ENCODE measurements around the gene RNF39.
"Not testable (repeated sequence)": the region's sequence is repeated elsewhere in the genome, so short reads cannot be mapped to it uniquely, and the experiment has no call there.

RNF39 gene

DNA sequence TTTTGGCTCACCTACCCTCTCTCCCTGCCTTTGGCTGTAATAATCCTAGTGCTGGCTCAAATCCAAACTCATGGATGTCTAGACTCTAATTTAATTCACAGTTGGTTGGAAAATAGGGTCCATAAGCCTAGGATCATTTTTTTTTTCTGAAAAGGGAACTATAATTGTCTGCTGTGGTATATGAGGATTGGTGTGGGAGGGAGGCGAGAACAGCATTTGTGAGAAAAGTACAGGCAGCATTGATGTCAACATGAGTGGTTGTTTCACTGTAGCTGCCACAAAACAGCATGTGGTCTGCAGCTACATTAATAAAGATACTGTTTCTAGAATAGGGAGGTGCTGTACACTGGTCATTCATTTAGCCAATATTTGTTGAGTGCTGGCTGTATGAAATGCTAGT, 33.1 kb downstream of the RNF39 start:
- no peak for DNase-seq (ENCODE audit: low read depth)

DNA sequence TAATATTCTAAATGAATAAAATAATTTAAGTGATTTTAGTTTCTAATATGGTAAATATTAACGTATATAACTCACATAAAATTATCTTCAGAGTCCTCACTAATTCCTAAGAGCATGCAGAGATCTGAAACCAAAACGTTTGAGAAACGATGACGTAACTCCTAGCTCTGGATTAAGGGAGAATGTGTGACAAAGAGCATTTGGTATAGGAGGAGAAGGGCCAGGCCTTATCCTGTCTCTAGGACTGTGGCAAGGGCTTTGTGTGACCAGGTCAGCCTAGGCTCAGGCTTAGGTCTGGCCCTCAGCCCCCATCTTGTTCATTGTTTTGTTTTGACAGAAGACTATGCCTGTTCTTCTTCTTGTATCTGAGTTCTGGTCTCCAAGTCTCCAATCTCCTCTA, 33.7 kb downstream of the RNF39 start:
- TF ChIP-seq CTCF (IDR thresholded peaks at IDR 0.05; ENCODE audit: insufficient read depth, low read depth, low read length, missing control alignments), result no peak
- DNase-seq (ENCODE audit: low read depth), result no peak
- no peak overlapping the region for H3K4me3 ChIP-seq (ENCODE audit: low read length)

More for the DNA sequence above, 33.1 kb downstream of the RNF39 start:
- no peak for TF ChIP-seq CTCF (IDR thresholded peaks at IDR 0.05; ENCODE audit: insufficient read depth, low read depth, low read length, missing control alignments)
- no peak overlapping the region for H3K4me3 ChIP-seq (ENCODE audit: low read length)

DNA sequence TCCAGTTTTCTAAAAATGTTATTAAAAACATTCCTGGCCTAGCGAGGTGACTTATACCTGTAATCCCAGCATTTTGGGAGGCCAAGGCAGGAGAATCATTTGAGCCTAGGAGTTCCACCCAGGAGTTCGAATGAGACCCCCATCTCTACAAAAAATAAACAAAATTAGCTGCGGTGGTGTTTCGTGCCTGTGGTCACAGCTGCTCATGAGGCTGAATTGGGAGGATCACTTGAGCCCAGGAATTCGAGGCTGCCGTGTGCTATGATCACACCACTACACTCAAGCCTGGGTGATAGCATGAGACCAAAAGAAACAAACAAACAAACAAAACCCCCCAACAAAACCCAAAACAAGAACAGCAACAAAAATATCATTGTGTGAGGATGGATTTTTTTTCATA, 34.3 kb downstream of the RNF39 start:
- DNase-seq (ENCODE audit: low read depth), result no peak
- no peak overlapping the region for H3K4me3 ChIP-seq (ENCODE audit: low read length)

GRCh38 chr6:30037182-30037788, 38.3 kb downstream of the RNF39 start:
- no peak overlapping the region for H3K4me3 ChIP-seq (ENCODE audit: low read length)
- TF ChIP-seq CTCF (IDR thresholded peaks at IDR 0.05; ENCODE audit: insufficient read depth, low read depth, low read length, missing control alignments), result peak; percentile 69
- peak; percentile 41 for DNase-seq (ENCODE audit: low read depth)

More for the DNA sequence above, 34.3 kb downstream of the RNF39 start:
- no peak for TF ChIP-seq CTCF (IDR thresholded peaks at IDR 0.05; ENCODE audit: insufficient read depth, low read depth, low read length, missing control alignments)

- H3K4me3 ChIP-seq (ENCODE audit: low read length), result no peak overlapping the region
- DNase-seq (ENCODE audit: low read depth), result no peak
- no peak for TF ChIP-seq CTCF (IDR thresholded peaks at IDR 0.05; ENCODE audit: insufficient read depth, low read depth, low read length, missing control alignments)
Observed at GRCh38 chr6:30035784-30036183, 39.8 kb downstream of the RNF39 start.

GRCh38 chr6:30033440-30033839, 42.1 kb downstream of the RNF39 start:
- H3K4me3 ChIP-seq (ENCODE audit: low read length); DNase-seq (ENCODE audit: low read depth): not testable (repeated sequence)

GRCh38 chr6:30031381-30031780, 44.2 kb downstream of the RNF39 start:
- DNase-seq (ENCODE audit: low read depth), result no peak
- H3K4me3 ChIP-seq (ENCODE audit: low read length), result no peak overlapping the region
- no peak for TF ChIP-seq CTCF (IDR thresholded peaks at IDR 0.05; ENCODE audit: insufficient read depth, low read depth, low read length, missing control alignments)

Data from epithelial cell of esophagus (primary cell).